ENCODE measurements around the gene PCDHGA1.
"Not testable (repeated sequence)": the region's sequence is repeated elsewhere in the genome, so short reads cannot be mapped to it uniquely, and the experiment has no call there.

Gene PCDHGA1

DNA sequence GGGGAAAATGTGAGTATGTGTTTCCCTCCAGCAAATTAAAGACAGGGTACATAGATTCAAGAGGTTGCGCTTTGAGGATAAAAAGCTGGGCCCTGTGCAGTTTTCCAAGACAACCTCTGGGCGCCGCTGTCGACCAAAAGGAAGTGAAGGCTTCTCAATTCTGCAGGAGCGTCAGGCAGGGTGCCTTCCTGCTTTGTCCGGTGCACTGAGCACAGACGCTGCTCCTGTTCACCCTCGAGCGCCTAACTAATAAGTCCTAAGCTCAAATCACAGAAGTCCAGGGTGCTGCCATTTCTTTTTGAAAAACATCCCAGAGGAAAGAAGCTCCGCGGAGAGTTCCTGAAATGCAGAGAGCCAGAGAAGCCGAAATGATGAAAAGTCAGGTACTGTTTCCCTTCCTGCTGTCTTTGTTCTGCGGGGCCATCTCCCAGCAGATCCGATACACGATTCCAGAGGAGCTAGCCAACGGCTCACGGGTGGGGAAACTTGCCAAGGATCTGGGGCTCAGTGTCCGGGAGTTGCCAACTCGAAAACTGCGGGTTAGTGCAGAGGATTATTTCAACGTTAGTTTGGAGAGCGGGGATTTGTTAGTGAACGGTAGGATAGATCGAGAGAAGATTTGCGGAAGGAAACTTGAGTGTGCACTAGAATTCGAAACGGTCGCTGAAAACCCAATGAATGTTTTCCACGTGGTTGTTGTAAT, 19.8 kb downstream of the PCDHGA1 start, which contains the start of gene PCDHGB1:
PCDHGB1 (plus strand) TSS at position 183 of the 703 bp plus-strand sequence; CDS start at position 345, 162 bp downstream.
- peak; percentile 57 for DNase-seq

- DNase-seq = no peak
Measured at GRCh38 chr5:141351591-141351990, 21.3 kb downstream of the PCDHGA1 start.

GRCh38 chr5:141354900-141355469, 24.7 kb downstream of the PCDHGA1 start, which contains the start of gene PCDHGA4:
TSS of gene PCDHGA4 (plus strand) at chr5:141355021. CDS start at chr5:141355108, 87 bp downstream.
- no peak for DNase-seq

DNA sequence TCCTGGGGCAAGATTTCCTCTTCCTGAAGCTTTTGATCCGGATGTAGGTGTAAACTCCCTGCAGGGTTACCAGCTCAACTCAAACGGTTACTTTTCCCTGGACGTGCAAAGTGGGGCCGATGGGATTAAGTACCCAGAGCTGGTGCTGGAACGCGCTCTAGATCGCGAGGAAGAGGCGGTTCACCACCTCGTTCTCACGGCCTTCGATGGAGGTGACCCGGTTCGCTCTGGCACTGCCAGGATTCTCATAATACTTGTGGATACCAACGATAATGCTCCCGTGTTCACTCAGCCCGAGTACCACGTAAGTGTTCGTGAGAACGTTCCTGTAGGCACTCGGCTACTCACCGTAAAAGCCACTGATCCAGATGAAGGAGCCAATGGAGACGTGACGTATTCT, 25.3 kb downstream of the PCDHGA1 start:
- no peak for DNase-seq

DNA sequence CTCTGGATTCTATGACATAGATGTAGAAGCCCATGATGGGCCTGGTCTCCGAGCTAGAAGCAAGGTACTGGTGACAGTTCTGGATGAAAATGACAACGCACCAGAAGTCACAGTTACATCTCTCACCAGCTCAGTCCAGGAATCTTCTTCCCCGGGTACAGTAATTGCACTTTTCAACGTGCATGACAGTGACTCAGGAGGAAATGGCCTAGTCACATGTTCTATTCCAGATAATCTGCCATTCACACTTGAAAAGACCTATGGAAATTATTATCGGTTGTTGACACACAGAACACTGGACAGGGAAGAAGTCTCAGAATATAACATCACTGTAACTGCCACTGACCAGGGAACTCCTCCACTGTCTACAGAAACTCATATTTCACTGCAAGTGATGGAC, 25.8 kb downstream of the PCDHGA1 start:
- no peak for DNase-seq

GRCh38 chr5:141356950-141357349, 26.6 kb downstream of the PCDHGA1 start:
- DNase-seq = no peak

GRCh38 chr5:141359790-141360426, 29.6 kb downstream of the PCDHGA1 start, which contains the start of gene PCDHGB2:
TSS of gene PCDHGB2 (plus strand) at chr5:141359994. CDS start at chr5:141360136, 142 bp downstream.
- no peak for DNase-seq

DNA sequence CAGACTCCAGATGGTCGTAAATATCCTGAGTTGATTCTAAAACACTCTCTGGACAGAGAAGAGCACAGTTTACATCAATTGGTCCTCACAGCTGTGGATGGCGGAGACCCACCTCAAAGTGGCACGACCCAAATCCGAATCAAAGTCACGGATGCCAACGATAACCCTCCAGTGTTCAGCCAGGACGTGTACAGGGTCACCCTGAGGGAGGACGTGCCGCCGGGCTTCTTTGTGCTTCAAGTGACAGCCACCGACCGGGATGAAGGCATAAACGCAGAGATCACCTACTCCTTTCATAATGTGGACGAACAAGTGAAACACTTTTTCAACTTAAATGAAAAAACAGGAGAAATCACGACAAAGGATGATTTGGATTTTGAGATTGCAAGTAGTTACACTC, 30.4 kb downstream of the PCDHGA1 start:
- no peak for DNase-seq

DNA sequence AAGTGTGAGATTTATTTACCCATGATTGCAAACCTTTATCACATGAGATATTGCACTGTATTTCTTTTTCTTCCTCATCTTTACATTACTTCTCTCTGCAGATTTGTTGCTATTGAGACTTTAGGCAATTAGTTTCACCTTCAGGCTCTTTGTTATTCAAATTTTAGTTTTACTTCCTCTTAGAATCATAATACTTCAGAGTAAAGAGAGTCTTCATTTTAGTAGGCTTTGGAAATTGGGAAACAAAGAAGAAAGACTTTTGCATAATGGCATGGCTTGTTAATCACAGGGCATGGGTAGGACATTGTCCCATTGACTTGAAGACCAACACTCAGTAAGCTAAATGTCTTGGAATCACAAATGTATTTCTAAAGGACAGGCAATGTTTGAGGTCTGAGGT, 32.4 kb downstream of the PCDHGA1 start:
- no peak for DNase-seq

DNA sequence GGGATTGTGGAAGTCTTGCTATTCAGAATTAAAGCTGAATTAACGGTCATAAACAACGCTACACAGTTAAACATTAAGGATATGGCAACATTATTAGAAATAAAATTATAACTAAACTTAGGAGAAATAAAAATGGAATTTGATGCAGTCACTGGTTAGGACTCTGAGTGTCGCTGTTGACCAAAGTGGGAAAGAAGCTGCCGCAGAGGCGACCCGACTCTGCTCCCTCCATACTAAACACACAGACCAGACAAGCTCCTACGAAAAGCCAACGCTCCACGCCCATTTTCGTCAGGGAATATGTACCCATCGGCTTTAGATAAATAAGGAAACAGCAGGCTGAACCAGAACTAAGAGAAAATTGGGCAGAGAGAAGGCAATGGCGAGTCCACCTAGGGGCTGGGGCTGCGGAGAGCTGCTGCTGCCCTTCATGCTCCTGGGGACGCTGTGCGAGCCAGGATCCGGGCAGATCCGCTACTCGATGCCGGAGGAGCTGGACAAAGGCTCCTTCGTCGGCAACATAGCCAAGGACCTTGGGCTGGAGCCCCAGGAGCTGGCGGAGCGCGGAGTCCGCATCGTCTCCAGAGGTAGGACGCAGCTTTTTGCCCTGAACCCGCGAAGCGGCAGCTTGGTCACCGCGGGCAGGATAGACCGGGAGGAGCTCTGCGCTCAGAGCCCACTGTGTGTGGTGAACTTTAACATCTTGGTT, 33.8 kb downstream of the PCDHGA1 start, which contains the start of gene PCDHGA5:
PCDHGA5 (plus strand) TSS at position 211 of the 709 bp plus-strand sequence; CDS start at position 380, 169 bp downstream.
- no peak for DNase-seq

DNA sequence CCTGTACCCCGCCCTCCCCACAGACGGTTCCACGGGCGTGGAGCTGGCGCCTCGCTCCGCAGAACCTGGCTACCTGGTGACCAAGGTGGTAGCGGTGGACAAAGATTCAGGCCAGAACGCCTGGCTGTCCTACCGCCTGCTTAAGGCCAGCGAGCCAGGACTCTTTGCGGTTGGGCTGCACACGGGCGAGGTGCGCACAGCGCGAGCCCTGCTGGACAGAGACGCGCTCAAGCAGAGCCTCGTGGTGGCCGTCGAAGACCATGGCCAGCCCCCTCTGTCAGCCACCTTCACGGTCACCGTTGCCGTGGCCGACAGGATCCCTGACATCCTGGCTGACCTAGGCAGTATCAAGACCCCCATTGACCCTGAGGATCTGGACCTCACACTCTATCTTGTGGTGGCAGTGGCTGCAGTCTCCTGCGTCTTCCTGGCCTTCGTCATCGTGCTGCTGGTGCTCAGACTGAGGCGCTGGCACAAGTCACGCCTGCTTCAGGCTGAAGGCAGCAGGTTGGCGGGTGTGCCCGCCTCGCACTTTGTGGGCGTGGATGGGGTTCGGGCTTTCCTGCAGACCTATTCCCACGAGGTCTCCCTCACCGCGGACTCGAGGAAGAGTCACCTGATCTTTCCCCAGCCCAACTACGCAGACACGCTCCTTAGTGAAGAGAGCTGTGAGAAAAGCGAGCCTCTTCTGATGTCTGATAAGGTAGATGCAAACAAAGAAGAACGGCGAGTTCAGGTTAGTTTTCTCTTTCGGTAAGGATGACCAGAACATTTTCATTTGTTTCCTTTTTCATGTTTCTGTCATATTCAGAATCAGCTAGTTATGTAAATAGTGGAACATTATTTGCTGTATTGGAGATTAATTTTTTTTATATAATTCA, 35.9 kb downstream of the PCDHGA1 start:
- DNase-seq = no peak

DNA sequence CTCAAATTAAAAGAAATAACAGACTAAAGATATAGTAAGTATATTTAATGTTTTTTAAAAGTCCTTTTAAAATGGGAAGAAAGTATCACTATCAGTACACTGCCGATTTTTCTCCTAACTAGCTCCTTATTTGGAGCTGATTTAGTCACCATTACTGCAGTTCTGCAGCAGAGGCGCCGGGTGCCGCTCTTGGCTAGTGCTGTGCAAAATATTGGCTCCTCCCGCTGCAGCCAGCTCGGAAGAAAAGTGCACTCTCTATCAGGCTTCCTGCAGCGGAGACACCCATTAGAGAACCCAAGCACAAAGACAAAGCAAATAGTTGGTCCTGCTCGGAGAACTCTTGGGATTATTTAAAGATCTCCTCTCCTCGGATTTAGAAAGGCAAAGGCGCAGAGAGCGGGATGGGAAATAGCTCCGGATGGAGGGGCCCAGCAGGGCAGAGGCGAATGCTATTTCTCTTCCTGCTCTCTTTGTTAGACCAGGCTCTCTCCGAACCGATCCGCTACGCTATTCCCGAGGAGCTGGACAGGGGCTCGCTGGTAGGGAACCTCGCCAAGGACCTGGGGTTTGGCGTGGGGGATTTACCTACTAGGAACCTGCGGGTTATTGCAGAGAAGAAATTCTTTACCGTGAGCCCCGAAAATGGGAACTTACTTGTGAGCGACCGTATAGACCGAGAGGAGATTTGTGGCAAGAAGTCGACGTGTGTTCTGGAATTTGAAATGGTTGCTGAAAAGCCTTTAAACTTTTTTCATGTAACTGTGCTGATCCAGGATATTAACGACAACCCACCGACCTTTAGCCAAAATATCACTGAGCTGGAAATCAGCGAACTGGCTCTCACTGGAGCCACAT, 39.9 kb downstream of the PCDHGA1 start, which contains the start of gene PCDHGB3:
PCDHGB3 (plus strand) TSS at position 249 of the 855 bp plus-strand sequence; CDS start at position 402, 153 bp downstream.
- DNase-seq = peak; percentile 53

DNA sequence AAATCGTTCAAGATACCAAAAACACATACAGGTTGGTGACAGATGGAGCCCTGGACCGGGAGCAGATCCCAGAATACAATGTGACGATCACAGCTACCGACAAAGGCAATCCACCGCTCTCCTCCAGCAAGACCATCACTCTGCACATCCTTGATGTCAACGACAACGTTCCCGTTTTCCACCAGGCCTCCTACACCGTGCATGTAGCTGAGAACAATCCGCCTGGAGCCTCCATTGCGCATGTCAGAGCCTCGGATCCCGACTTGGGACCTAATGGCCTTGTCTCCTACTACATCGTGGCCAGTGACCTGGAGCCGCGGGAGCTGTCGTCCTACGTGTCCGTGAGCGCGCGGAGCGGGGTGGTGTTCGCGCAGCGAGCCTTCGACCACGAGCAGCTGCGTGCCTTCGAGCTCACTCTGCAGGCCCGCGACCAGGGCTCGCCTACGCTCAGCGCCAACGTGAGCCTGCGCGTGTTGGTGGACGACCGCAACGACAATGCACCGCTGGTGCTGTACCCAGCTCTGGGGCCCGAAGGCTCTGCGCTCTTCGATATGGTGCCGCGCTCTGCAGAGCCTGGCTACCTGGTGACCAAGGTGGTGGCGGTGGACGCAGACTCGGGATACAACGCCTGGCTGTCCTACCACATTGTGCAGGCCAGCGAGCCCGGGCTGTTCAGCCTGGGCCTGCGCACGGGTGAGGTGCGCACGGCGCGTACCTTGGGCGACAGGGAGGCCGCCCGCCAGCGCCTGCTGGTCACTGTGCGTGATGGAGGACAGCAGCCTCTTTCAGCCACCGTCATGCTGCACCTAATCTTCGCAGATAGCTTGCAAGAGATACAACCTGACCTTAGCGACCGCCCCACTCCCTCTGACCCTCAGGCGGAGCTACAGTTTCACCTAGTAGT, 41.5 kb downstream of the PCDHGA1 start:
- no peak for DNase-seq

GRCh38 chr5:141373673-141374317, 43.5 kb downstream of the PCDHGA1 start, which contains the start of gene PCDHGA6:
TSS of gene PCDHGA6 (plus strand) at chr5:141373891. CDS start at chr5:141374084, 193 bp downstream.
- no peak for DNase-seq

- no peak for DNase-seq
Measured at GRCh38 chr5:141374627-141375026, 44.3 kb downstream of the PCDHGA1 start.

GRCh38 chr5:141375444-141376155, 45.3 kb downstream of the PCDHGA1 start:
- not testable (repeated sequence) for DNase-seq

- no peak for DNase-seq
Measured at GRCh38 chr5:141382469-141383294, 52.4 kb downstream of the PCDHGA1 start, which contains the start of gene PCDHGA7. TSS of gene PCDHGA7 (plus strand) at chr5:141382742. CDS start at chr5:141382900, 158 bp downstream.
